Measurements from ENCODE around the gene CERS6.

GRCh38 chr2:168517816-168518215 lies 61.7 kb downstream of the CERS6 start:
- no peak for TF ChIP-seq CTCF (IDR thresholded peaks at IDR 0.05; ENCODE audit: low read depth, low read length)
- TF ChIP-seq POLR2A (IDR thresholded peaks at IDR 0.05; ENCODE audit: extremely low read depth, insufficient read length): no peak
- TF ChIP-seq, protein P1, sequence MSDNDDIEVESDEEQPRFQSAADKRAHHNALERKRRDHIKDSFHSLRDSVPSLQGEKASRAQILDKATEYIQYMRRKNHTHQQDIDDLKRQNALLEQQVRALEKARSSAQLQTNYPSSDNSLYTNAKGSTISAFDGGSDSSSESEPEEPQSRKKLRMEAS (IDR thresholded peaks at IDR 0.05; ENCODE audit: low read depth, low read length): no peak
